ENCODE measurements around the gene CACNA2D4.

GRCh38 chr12:1768615-1769014 lies 149.8 kb downstream of the CACNA2D4 start:
- TF ChIP-seq CTCF (IDR thresholded peaks at IDR 0.05) (no peak), POLR2A (IDR thresholded peaks at IDR 0.05) (no peak)
